GM10266 (cell line): ENCODE measurements around the gene RPLP1.

Source experiments
- DNase-seq: peaks from one replicate; pipeline ENCODE4 v3.0.0; 2012; ENCODE audit errors: extremely low spot score
- CTCF ChIP-seq: IDR thresholded peaks from 2 replicates; pipeline ENCODE4 v1.5.1; 2012; ENCODE audit warnings: mild to moderate bottlenecking, low read depth; ENCODE audit not compliant: control insufficient read depth, insufficient read depth; ENCODE audit errors: missing control alignments

Gene RPLP1

DNA sequence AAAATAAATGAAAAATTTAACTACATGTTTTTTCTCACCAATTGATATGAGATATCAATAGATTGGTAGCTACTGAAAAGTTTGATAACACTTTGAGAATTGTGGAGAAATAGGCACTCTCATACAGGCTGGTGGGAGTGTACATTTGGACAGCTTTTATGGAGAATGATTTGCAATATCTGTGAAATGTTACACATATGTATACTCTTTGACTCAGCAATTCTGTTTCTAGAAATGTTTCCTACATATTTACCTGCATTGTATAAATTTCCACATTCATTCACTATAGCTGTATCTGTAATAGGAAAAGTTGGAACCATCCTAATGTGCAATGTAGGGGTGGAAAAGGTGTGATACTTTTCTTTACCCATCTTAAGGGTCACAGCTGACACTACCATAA is 40.3 kb upstream of the RPLP1 start:
- no peak for TF ChIP-seq CTCF
- no peak for DNase-seq

- DNase-seq, result no peak
- no peak for TF ChIP-seq CTCF
These were observed 39.9 kb upstream of the RPLP1 start for GRCh38 chr15:69412701-69413100.

- TF ChIP-seq CTCF, result no peak
- peak; percentile 97 for DNase-seq
These were observed 38.6 kb upstream of the RPLP1 start, which contains the start of gene KIF23 for GRCh38 chr15:69413822-69414700. KIF23 (plus strand) TSS chr15:69414349; CDS start chr15:69414466, 117 bp downstream.

- DNase-seq, result peak; percentile 46
- TF ChIP-seq CTCF, result no peak
These were observed 37.9 kb upstream of the RPLP1 start for GRCh38 chr15:69414701-69415167.

DNA sequence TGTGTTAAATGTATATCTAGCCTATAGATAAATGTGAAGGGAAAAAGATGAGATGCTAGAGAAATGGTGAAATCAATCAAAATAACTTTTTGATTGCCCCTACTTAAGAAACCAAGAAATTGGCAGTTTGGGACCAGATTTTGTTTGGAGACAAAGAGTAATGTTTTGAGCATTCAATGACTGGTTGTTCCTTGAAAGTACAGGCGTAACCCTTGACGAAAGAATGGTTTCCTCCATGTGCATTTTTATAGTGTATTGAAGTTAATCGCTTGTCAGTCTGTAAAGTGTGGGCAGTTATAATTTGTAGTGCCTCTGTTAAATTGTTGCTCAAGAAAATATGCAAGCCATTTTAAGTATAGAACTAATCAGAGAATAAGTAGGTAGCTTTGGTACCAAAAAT is 37.2 kb upstream of the RPLP1 start:
- no peak for DNase-seq
- TF ChIP-seq CTCF, result no peak

- TF ChIP-seq CTCF, result no peak
These were observed 35.0 kb upstream of the RPLP1 start for GRCh38 chr15:69417581-69417980.

DNA sequence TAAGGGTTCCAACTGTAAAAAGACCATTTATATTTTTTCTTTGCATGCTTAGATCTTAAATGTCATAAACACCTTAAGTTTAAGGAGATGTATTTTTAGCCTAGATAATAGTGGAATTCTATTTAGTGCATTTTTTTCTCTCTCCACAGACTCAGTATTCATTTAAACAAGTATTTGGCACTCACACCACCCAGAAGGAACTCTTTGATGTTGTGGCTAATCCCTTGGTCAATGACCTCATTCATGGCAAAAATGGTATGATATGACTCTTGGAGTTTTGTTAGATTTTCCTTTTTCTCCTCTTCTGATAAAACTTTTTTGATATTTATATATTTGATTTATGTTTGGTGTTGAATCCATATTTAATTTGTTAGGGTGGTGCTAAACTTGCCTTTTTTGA is 31.1 kb upstream of the RPLP1 start:
- TF ChIP-seq CTCF, result no peak
- DNase-seq, result no peak

More at GRCh38 chr15:69417581-69417980, 35.0 kb upstream of the RPLP1 start:
- no peak for DNase-seq
